Parathyroid adenoma (tissue), 2 donors: Measurements from ENCODE around the gene CHRNA9.

Experiments used
- H2AFZ ChIP-seq: fragments of 300-600 bp; sonication (generic); one replicate; pipeline ENCODE4 v1.7.0; 2017; ENCODE audit warnings: antibody characterized with exemption, mild to moderate bottlenecking
- H3K27ac ChIP-seq: fragments of 300-600 bp; sonication (generic); one replicate; pipeline ENCODE4 v1.7.0; 2017
- H3K27me3 ChIP-seq: fragments of 300-600 bp; sonication (generic); one replicate; pipeline ENCODE4 v1.7.0; 2017; ENCODE audit warnings: low read length; ENCODE audit not compliant: control insufficient read depth, insufficient read depth
- H3K36me3 ChIP-seq: fragments of 300-600 bp; sonication (generic); one replicate; pipeline ENCODE4 v1.7.0; 2017; ENCODE audit warnings: low read length; ENCODE audit not compliant: control insufficient read depth, insufficient read depth
- H3K4me1 ChIP-seq: fragments of 300-600 bp; sonication (generic); one replicate; pipeline ENCODE4 v1.7.0; 2017; ENCODE audit warnings: control low read depth
- H3K4me2 ChIP-seq: fragments of 300-600 bp; sonication (generic); one replicate; pipeline ENCODE4 v1.7.0; 2017; ENCODE audit warnings: low read length
- H3K4me3 ChIP-seq: fragments of 300-600 bp; sonication (generic); one replicate; pipeline ENCODE4 v1.7.0; 2017; ENCODE audit warnings: low read depth, low read length
- H3K79me2 ChIP-seq: fragments of 300-600 bp; sonication (generic); one replicate; pipeline ENCODE4 v1.7.0; 2017; ENCODE audit warnings: control low read depth
- H3K9ac ChIP-seq: fragments of 300-600 bp; sonication (generic); one replicate; pipeline ENCODE4 v1.7.0; 2017; ENCODE audit warnings: mild to moderate bottlenecking
- H3K9me3 ChIP-seq: fragments of 300-600 bp; sonication (generic); one replicate; pipeline ENCODE4 v1.7.0; 2017; ENCODE audit warnings: low read length; ENCODE audit not compliant: control insufficient read depth
- TF ChIP-seq, protein P1 (sequence below): fragments of 300-600 bp; sonication (generic); IDR thresholded peaks from one replicate; pipeline ENCODE4 v1.7.0; 2017; ENCODE audit warnings: antibody characterized with exemption, mild to moderate bottlenecking
- donor health status: primary hyperparathyroidism.

CHRNA9 gene

DNA sequence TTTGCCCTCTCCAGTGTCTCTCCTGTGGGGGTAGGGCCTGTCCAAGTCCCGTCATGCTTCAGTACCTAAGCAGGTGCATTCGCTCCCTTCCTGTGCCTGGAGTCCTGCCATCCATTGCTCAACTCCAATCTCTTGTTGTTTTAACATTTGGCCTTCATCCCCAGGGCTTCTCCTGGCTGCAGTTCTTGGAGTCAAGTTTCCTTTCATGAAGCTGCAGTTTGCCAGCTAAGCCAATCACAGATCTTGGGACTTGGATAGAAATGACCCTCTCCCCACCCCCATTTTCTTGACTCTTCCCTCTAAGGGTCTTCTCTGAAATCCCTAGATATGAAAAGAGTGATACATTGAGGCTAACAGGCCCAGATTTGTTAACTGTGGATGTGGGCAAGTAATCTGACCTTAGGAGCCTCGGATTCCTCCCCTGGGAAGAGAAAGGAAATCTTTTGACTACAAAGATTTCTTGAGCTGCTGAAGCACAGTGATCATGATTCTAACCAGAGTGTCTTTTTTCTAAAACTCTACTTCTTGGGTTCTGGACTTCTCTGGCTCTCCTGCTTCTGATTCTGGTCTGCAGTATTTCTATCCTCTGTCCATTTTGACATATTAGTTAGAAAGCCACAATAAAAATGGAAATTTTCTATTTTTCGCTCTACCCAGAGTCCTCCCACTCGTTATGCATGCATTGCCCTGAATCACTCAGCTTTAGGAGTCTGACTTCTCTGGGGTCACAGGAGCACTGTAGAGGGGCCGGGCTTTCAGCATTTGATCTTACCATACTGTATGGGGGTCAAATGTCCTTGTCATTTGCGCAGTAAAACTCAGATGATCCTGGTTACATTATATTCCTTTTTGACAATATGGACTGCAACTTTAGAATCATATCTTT lies 61.0 kb downstream of the CHRNA9 start:
- Histone ChIP-seq H3K79me2 (no peaks in the 10 kb centered on the region), H3K9ac (no peak overlapping the region), H3K4me3 (no peak overlapping the region), H3K36me3 (no peaks in the 10 kb centered on the region), H3K9me3 (no peaks in the 10 kb centered on the region), H2AFZ (peak overlapping the region; percentile 64), H3K27ac (peak overlapping the region; percentile 93), H3K4me2 (peak overlapping the region; percentile 35), H3K4me1 (peaks cover 2% of the 10 kb centered on the region), H3K27me3 (no peaks in the 10 kb centered on the region)
- TF ChIP-seq, protein P1, sequence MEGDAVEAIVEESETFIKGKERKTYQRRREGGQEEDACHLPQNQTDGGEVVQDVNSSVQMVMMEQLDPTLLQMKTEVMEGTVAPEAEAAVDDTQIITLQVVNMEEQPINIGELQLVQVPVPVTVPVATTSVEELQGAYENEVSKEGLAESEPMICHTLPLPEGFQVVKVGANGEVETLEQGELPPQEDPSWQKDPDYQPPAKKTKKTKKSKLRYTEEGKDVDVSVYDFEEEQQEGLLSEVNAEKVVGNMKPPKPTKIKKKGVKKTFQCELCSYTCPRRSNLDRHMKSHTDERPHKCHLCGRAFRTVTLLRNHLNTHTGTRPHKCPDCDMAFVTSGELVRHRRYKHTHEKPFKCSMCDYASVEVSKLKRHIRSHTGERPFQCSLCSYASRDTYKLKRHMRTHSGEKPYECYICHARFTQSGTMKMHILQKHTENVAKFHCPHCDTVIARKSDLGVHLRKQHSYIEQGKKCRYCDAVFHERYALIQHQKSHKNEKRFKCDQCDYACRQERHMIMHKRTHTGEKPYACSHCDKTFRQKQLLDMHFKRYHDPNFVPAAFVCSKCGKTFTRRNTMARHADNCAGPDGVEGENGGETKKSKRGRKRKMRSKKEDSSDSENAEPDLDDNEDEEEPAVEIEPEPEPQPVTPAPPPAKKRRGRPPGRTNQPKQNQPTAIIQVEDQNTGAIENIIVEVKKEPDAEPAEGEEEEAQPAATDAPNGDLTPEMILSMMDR, result no peak

DNA sequence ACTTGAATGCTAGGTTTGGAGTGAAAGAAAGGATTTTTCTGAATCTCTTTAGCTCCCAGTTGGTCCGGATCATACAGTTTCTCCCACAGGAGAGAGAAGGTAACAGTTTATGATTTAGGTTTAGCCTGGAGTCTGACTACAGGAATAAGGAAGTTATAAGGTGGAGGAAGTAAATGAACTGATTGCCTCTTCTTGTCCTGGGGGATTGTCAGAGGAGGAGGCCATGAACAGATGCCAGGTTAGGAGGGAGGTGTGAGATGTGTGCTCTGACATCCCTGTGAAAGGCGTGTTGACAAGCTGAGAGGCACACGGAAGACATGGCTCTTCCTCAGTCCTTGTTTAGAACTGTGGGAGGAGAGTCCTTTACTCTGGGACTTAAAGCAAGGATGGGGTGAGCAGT lies 64.4 kb downstream of the CHRNA9 start:
- Histone ChIP-seq H2AFZ (peak overlapping the region; percentile 22), H3K79me2 (no peaks in the 10 kb centered on the region), H3K9ac (no peak overlapping the region), H3K4me1 (peaks cover 2% of the 10 kb centered on the region), H3K27me3 (no peaks in the 10 kb centered on the region), H3K4me2 (no peak overlapping the region), H3K4me3 (no peak overlapping the region), H3K36me3 (no peaks in the 10 kb centered on the region), H3K27ac (no peak overlapping the region), H3K9me3 (no peaks in the 10 kb centered on the region)
- TF ChIP-seq, protein P1, result no peak

DNA sequence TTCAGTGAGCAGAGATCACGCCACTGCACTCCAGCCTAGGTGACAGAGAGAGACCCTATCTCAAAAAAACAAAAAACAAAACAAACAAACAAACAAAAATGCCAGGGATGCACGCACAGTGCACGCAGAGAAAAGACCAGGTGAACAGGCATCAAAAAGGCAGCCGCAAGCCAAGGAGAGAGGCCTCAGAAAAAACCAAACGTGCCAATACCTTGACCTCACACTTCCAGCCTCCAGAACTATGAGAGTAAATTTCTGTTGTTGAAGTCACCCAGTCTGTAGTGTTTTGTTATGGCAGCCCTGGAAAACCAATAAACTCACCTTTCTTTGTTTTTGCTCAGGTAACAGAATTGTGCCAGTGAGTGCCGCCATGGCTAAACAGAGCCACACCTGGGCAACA lies 66.0 kb downstream of the CHRNA9 start:
- Histone ChIP-seq H3K27ac (no peak overlapping the region), H3K4me2 (no peak overlapping the region), H3K9me3 (no peaks in the 10 kb centered on the region), H2AFZ (no peak overlapping the region), H3K4me1 (no peaks in the 10 kb centered on the region), H3K36me3 (no peaks in the 10 kb centered on the region), H3K79me2 (no peaks in the 10 kb centered on the region), H3K9ac (no peak overlapping the region), H3K4me3 (no peak overlapping the region), H3K27me3 (no peaks in the 10 kb centered on the region)
- TF ChIP-seq, protein P1, result no peak

DNA sequence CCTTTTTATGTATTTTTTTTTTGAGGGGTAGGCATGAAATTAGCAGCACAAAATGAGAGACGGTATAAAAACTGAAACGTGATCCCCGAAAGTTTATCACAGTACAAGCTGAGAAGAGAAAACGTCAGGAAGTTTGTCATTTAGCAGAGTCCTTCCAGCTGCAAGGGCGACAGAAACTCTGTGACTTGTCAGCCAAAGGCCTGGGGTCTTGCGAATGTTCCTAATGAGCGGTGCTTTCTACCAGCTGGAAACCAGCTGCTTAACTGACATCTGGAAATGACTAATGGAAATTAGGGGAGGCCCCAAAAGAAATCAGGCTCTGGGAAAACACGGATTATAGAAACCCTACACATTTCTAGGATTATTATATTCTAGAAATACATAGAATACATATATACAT lies 66.5 kb downstream of the CHRNA9 start:
- H3K9me3 ChIP-seq, result no peaks in the 10 kb centered on the region
- TF ChIP-seq, protein P1, result no peak
- no peak overlapping the region for H3K4me3 ChIP-seq
- H3K4me2 ChIP-seq, result no peak overlapping the region
- no peaks in the 10 kb centered on the region for H3K79me2 ChIP-seq
- no peak overlapping the region for H2AFZ ChIP-seq
- no peaks in the 10 kb centered on the region for H3K36me3 ChIP-seq
- no peak overlapping the region for H3K9ac ChIP-seq
- H3K4me1 ChIP-seq, result no peaks in the 10 kb centered on the region
- no peak overlapping the region for H3K27ac ChIP-seq
- H3K27me3 ChIP-seq, result no peaks in the 10 kb centered on the region

DNA sequence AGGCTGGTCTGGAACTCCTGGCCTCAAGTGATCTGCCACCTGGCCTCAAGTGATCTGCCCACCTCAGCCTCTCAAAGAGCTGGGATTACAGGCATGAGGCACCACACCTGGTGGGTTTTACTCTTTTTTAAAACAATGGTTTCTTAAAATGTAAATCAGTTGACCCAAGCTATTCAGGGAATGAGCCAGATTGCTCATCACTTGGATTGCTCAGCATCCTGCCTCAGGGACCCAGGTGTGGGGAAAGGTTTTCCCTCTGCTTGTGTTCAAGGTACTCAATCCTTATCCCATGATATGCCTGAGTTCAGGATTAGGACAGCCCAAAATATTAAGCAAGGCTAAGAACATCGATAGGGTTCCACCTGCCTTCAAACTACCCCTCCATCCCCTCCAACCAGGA lies 67.4 kb downstream of the CHRNA9 start:
- Histone ChIP-seq H3K4me3 (no peak overlapping the region), H3K27ac (no peak overlapping the region)

More for the DNA sequence above, 67.4 kb downstream of the CHRNA9 start:
- Histone ChIP-seq H3K27me3 (no peaks in the 10 kb centered on the region), H3K9me3 (no peaks in the 10 kb centered on the region), H3K4me2 (no peak overlapping the region), H3K36me3 (no peaks in the 10 kb centered on the region), H3K9ac (no peak overlapping the region), H3K79me2 (no peaks in the 10 kb centered on the region), H2AFZ (no peak overlapping the region), H3K4me1 (no peaks in the 10 kb centered on the region)
- TF ChIP-seq, protein P1, result no peak
